ENCODE results near the gene ABTB1. TPM values are rescaled to one million over a fixed set of nuclear protein-coding genes. Genes with fewer than 3 reads are reported as not detected.
"Not testable (repeated sequence)": the region's sequence is repeated elsewhere in the genome, so short reads cannot be mapped to it uniquely, and the experiment has no call there.

The ABTB1 gene
- total RNA-seq, 1 donor from 2014 or later: 56.6 TPM

DNA sequence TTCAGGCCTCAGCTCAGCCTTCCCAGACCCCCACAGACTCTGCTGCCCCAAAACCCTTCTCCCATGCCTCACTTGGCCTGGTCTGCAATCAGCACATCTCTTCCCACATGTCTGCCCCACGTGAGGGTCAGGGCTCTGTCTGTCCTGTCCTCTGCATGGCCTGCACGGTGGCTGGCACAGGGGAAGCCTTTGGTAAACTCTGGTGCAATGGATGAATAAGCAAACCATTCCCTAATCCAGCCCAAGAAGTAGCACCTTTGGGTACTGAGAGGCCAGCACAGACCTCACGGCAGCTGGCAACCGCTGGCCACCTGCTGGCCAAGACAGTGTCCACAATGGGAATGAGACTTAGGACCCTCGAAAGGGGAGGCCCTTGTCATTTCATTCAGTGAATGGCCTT is 27.7 kb downstream of the ABTB1 start:
- peak; percentile 14 for DNase-seq
- H3K36me3 ChIP-seq: peaks cover 5% of the 10 kb centered on the region
- no peaks in the 10 kb centered on the region for H3K27me3 ChIP-seq (ENCODE audit: low read depth)
- H3K4me3 ChIP-seq: no peak overlapping the region
- TF ChIP-seq, protein P1, sequence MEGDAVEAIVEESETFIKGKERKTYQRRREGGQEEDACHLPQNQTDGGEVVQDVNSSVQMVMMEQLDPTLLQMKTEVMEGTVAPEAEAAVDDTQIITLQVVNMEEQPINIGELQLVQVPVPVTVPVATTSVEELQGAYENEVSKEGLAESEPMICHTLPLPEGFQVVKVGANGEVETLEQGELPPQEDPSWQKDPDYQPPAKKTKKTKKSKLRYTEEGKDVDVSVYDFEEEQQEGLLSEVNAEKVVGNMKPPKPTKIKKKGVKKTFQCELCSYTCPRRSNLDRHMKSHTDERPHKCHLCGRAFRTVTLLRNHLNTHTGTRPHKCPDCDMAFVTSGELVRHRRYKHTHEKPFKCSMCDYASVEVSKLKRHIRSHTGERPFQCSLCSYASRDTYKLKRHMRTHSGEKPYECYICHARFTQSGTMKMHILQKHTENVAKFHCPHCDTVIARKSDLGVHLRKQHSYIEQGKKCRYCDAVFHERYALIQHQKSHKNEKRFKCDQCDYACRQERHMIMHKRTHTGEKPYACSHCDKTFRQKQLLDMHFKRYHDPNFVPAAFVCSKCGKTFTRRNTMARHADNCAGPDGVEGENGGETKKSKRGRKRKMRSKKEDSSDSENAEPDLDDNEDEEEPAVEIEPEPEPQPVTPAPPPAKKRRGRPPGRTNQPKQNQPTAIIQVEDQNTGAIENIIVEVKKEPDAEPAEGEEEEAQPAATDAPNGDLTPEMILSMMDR (IDR thresholded peaks at IDR 0.05): no peak
- intact Hi-C loops (cut with DNase I): no loop called here
- no peak for ATAC-seq
- peaks cover 71% of the 10 kb centered on the region for H3K4me1 ChIP-seq
- H3K9me3 ChIP-seq: no peaks in the 10 kb centered on the region
- no peak overlapping the region for H3K27ac ChIP-seq

DNA sequence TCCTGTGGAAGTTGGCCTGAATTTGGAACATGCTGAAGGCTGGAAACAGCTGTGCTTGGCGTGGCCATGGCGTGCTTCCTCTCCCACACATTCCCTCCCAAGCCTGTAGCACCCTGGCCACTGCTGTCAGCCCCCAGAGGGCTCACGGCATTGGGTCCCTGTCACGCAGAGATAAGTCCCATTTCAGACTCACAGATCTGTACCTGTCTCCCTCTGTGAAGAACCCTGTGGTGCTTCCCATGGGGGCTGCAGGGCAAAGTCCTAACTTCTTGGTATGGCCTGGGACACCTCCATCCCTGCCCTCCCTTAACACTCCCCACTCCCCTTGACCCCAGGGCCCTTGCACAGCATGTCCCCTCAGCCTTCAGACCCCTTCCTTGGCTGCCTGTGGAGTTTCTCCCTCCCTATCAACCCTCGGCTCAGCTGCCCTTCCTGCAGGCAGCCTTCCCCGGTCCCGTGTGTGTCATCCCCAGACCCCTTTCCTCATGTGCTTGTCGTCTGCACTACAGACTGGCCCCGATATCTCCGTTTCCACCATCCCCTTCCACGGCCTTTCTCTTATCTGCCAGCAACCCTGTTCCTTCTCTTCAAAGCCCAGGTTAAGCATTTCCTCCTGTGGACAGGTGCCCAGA is 28.6 kb downstream of the ABTB1 start:
- ATAC-seq (no peak), DNase-seq (peak; percentile 37)
- Histone ChIP-seq H3K4me3 (no peak overlapping the region), H3K36me3 (peaks cover 5% of the 10 kb centered on the region), H3K9me3 (no peaks in the 10 kb centered on the region), H3K27ac (peak overlapping the region; percentile 49), H3K4me1 (peaks cover 66% of the 10 kb centered on the region), H3K27me3 (ENCODE audit: low read depth) (no peaks in the 10 kb centered on the region)
- intact Hi-C loops (cut with DNase I): no loop called here
- TF ChIP-seq, protein P1 (IDR thresholded peaks at IDR 0.05): no peak

DNA sequence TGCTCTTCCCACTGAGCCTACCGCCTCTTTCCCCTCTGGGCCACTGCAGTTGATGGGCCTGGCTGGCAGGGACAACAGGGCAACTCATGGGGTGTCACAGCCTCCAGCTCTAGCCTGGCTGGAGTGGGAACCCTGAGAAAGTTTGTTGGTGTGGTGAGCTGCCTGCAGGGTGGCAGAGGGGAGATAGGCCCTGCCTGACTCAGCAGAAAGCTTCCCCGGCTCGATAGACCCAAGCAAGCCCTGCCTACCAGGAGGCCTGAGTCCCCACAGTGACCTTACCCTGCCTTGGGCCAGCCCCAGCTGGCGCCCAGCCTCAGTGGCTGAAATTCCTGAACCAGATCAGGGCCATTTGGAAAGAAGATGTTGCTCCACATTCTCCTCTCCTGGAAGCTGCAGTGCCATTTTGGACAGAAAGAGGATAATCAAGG is 29.4 kb downstream of the ABTB1 start:
- TF ChIP-seq, protein P1 (IDR thresholded peaks at IDR 0.05): no peak
- Histone ChIP-seq H3K9me3 (no peaks in the 10 kb centered on the region), H3K4me1 (peaks cover 58% of the 10 kb centered on the region), H3K27me3 (ENCODE audit: low read depth) (no peaks in the 10 kb centered on the region), H3K27ac (peak overlapping the region; percentile 49), H3K36me3 (peaks cover 5% of the 10 kb centered on the region), H3K4me3 (no peak overlapping the region)
- DNase-seq (peak; percentile 42), ATAC-seq (no peak)
- intact Hi-C loops (cut with DNase I): no loop called here

DNA sequence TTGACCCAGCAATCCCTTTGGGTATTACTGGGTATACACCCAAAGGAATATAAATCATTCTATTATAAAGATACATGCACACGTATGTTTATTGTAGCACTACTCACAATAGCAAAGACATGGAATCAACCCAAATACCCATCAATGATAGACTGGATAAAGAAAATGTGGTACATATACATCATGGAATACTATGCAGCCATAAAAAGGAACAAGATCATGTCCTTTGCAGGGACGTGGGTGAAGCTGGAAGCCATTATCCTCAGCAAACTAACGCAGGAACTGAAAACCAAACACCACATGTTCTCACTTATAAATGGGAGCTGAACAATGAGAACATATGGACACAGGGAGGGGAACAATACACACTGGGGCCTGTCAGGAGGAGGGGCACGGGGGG is 32.1 kb downstream of the ABTB1 start:
- peak; percentile 5 for DNase-seq
- H3K4me3 ChIP-seq; intact Hi-C loops (cut with DNase I); H3K27me3 ChIP-seq (ENCODE audit: low read depth); H3K27ac ChIP-seq; ATAC-seq; H3K9me3 ChIP-seq: not testable (repeated sequence)
- Histone ChIP-seq H3K36me3 (peaks cover 13% of the 10 kb centered on the region), H3K4me1 (peaks cover 51% of the 10 kb centered on the region)

DNA sequence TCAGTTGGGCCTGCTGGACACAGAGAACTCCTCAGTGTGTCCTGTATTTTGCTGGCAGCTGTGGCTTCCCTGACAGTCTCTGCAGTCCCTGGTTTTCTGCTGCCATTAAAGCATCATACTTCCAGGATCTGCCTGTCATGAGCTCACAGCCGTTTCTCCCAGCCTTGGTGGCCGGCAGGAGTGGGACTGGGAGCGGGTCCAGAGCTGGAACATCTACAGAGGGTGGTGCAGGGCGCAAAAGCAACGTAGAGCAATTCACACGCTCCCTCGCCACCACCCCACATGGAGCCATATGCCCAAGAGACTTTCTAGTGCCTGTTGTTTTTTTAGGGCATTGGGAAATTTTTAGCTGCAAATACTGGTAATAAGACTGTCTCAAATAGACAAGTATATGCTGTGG is 33.6 kb downstream of the ABTB1 start:
- TF ChIP-seq, protein P1 (IDR thresholded peaks at IDR 0.05): no peak
- ATAC-seq: no peak
- Histone ChIP-seq H3K27me3 (ENCODE audit: low read depth) (no peaks in the 10 kb centered on the region), H3K9me3 (no peaks in the 10 kb centered on the region), H3K27ac (no peak overlapping the region), H3K4me1 (peaks cover 38% of the 10 kb centered on the region), H3K36me3 (peaks cover 17% of the 10 kb centered on the region), H3K4me3 (no peak overlapping the region)
- peak; percentile 20 for DNase-seq
- intact Hi-C loops (cut with DNase I): no loop called here

DNA sequence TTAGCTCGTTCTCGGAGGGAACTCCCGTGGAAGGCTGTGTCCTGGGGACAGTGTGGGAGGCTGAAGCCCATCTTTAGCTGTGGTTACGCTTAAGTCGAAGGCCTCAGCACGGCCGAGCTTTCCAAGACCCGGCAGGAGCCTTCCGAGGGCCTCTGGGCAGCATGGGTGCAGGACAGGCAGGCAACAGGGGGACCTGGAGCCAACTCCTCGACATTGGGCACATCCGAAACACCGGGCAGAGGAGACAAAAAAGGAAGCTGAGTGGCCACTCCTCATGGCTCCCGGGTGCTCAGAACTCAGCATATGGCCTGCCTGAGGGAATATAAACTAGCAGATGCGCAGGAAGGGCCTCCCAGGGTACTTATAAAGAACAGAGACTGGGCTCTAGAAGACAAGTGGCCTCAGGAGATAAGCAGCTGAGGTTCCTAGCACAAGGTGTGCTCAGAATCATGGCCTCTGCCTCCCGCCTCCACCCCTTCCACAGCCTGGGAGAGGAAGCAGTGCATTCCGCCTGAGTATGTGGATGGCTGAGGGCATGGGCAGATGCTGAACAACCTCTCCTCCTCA is 34.1 kb downstream of the ABTB1 start:
- DNase-seq (peak; percentile 31), ATAC-seq (no peak)
- H3K27me3 ChIP-seq (ENCODE audit: low read depth): no peaks in the 10 kb centered on the region
- no peak overlapping the region for H3K4me3 ChIP-seq
- intact Hi-C loops (cut with DNase I): no loop called here
- TF ChIP-seq, protein P1 (IDR thresholded peaks at IDR 0.05): no peak
- H3K27ac ChIP-seq: peak overlapping the region; percentile 15
- H3K36me3 ChIP-seq: peaks cover 17% of the 10 kb centered on the region
- H3K4me1 ChIP-seq: peaks cover 32% of the 10 kb centered on the region
- no peaks in the 10 kb centered on the region for H3K9me3 ChIP-seq
